ENCODE results near the gene EIF3D.

DNA sequence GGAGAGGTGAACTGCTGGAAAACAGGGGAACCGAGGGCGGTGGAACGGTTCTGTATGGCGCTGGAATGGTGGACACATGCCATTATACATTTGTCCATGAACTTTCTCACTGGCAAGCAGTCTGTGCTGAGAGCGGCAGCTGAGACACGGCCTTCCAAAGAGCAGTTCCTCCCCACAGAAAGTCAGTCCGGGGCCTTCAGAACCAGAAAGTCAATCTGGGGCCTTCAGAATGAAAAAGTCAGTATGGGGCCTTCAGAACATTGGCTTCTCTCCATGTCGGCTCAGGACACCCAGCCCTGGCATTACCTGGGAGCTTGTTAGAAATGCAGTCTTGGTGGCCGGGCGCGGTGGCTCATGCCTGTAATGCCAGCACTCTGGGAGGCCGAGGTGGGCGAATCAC lies 56.3 kb downstream of the EIF3D start:
- TF ChIP-seq, protein P1, sequence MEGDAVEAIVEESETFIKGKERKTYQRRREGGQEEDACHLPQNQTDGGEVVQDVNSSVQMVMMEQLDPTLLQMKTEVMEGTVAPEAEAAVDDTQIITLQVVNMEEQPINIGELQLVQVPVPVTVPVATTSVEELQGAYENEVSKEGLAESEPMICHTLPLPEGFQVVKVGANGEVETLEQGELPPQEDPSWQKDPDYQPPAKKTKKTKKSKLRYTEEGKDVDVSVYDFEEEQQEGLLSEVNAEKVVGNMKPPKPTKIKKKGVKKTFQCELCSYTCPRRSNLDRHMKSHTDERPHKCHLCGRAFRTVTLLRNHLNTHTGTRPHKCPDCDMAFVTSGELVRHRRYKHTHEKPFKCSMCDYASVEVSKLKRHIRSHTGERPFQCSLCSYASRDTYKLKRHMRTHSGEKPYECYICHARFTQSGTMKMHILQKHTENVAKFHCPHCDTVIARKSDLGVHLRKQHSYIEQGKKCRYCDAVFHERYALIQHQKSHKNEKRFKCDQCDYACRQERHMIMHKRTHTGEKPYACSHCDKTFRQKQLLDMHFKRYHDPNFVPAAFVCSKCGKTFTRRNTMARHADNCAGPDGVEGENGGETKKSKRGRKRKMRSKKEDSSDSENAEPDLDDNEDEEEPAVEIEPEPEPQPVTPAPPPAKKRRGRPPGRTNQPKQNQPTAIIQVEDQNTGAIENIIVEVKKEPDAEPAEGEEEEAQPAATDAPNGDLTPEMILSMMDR (IDR thresholded peaks at IDR 0.05; ENCODE audit: low read length): no peak
- no peak for TF ChIP-seq EZH2phosphoT487 (IDR thresholded peaks at IDR 0.05; ENCODE audit: low read length)
